Measurements from ENCODE around the gene DPM3.

GRCh38 chr1:155128755-155129473 is 11.4 kb downstream of the DPM3 start:
- TF ChIP-seq EZH2 (IDR thresholded peaks at IDR 0.05; ENCODE audit: low read depth) (no peak), CTCF (conservative IDR thresholded peaks at IDR 0.05) (no peak)
